Tibial artery (tissue), 4 donors: Measurements from ENCODE around the gene SLC25A21.

ENCODE experiments used
- DNase-seq, 2 donors: peaks; one replicate each; pipeline ENCODE4 v3.0.0-alpha.2; 2019
- H3K27ac ChIP-seq, 2 donors: fragments of 200-600 bp; sonication (generic) in 1 of 2; 1 replicate in 1 of 2; 2 replicates in 1 of 2; pipeline ENCODE4 v1.5.1; 2018 to 2019; ENCODE audit warnings: mild to moderate bottlenecking in 1 of 2
- H3K27me3 ChIP-seq, 2 donors: fragments of 200-600 bp; sonication (generic) in 1 of 2; one replicate each; pipeline versions ENCODE4 v1.5.1 to v1.6.0; 2016 to 2019
- H3K36me3 ChIP-seq, 3 donors: fragments of 200-600 bp; sonication (generic) in 2 of 3; one replicate each; pipeline ENCODE4 v1.5.1; 2016 to 2019; ENCODE audit warnings: mild to moderate bottlenecking in 2 of 3
- H3K4me1 ChIP-seq, 4 donors: fragments of 200-600 bp; sonication (generic) in 2 of 4; 1 replicate in 3 of 4; 2 replicates in 1 of 4; pipeline ENCODE4 v1.5.1; 2016 to 2019
- H3K4me3 ChIP-seq, 2 donors: fragments of 200-600 bp; sonication (generic) in 1 of 2; 1 replicate in 1 of 2; 2 replicates in 1 of 2; pipeline ENCODE4 v1.5.1; 2018 to 2019; ENCODE audit warnings: mild to moderate bottlenecking in 2 of 2
- H3K9me3 ChIP-seq, 3 donors: fragments of 200-600 bp; sonication (generic) in 1 of 3; one replicate each; pipeline ENCODE4 v1.5.1; 2016 to 2019
- CTCF ChIP-seq, 2 experiments: fragments of 200-600 bp in 1 of 2; fragments of 450-650 bp in 1 of 2; IDR thresholded peaks; one replicate each; pipeline ENCODE4 v1.5.1; 2017 to 2019; ENCODE audit warnings: antibody characterized with exemption in 2 of 2, mild to moderate bottlenecking in 1 of 2, moderate library complexity in 1 of 2
- intact Hi-C: fragments of 100-400 bp; cut with DNase I; formaldehyde crosslinking; loops from one replicate; pipeline ENCODE4 v1.15.0; 2023; ENCODE audit warnings: low total_unique reads

SLC25A21 gene

GRCh38 chr14:36751106-36751505 is 421.3 kb downstream of the SLC25A21 start:
- TF ChIP-seq CTCF (IDR thresholded peaks at IDR 0.05) = no peak
- Histone ChIP-seq H3K27ac (no peak overlapping the region), H3K4me3 (no peak overlapping the region), H3K9me3 (no peaks in the 10 kb centered on the region), H3K36me3 (no peaks in the 10 kb centered on the region), H3K4me1 (no peaks in the 10 kb centered on the region), H3K27me3 (no peaks in the 10 kb centered on the region)
- no peak for DNase-seq
- intact Hi-C loops = no loop called here

- H3K4me1 ChIP-seq = no peaks in the 10 kb centered on the region
- no peak for TF ChIP-seq CTCF (IDR thresholded peaks at IDR 0.05)
- DNase-seq = no peak
- intact Hi-C loops = no loop called here
- H3K4me3 ChIP-seq = no peak overlapping the region
- no peak overlapping the region for H3K27ac ChIP-seq
- no peaks in the 10 kb centered on the region for H3K36me3 ChIP-seq
- no peaks in the 10 kb centered on the region for H3K27me3 ChIP-seq
- no peaks in the 10 kb centered on the region for H3K9me3 ChIP-seq
Measured at GRCh38 chr14:36750244-36750643, 422.2 kb downstream of the SLC25A21 start.

- TF ChIP-seq CTCF (IDR thresholded peaks at IDR 0.05) = no peak
- H3K4me3 ChIP-seq = no peak overlapping the region
- peaks cover 0 to 3% (median 0%) of the 10 kb centered on the region in 3 donors for H3K9me3 ChIP-seq
- no peaks in the 10 kb centered on the region for H3K36me3 ChIP-seq
- no peak overlapping the region for H3K27ac ChIP-seq
- DNase-seq = no peak
- H3K4me1 ChIP-seq = no peaks in the 10 kb centered on the region
- H3K27me3 ChIP-seq = no peaks in the 10 kb centered on the region
- intact Hi-C loops = no loop called here
Measured at GRCh38 chr14:36748610-36749213, 423.7 kb downstream of the SLC25A21 start.

GRCh38 chr14:36747411-36748184 is 424.8 kb downstream of the SLC25A21 start:
- Histone ChIP-seq H3K9me3 (peaks cover 0 to 3% (median 0%) of the 10 kb centered on the region in 3 donors), H3K4me1 (no peaks in the 10 kb centered on the region), H3K27ac (no peak overlapping the region), H3K36me3 (no peaks in the 10 kb centered on the region), H3K4me3 (no peak overlapping the region), H3K27me3 (no peaks in the 10 kb centered on the region)
- intact Hi-C loops = no loop called here
- DNase-seq = no peak
- peak in 1 of 2 experiments; percentile 13 for TF ChIP-seq CTCF (IDR thresholded peaks at IDR 0.05)

- H3K27me3 ChIP-seq = no peaks in the 10 kb centered on the region
Measured at GRCh38 chr14:36746872-36747271, 425.5 kb downstream of the SLC25A21 start.

More at GRCh38 chr14:36746872-36747271, 425.5 kb downstream of the SLC25A21 start:
- intact Hi-C loops = no loop called here
- Histone ChIP-seq H3K9me3 (peaks cover 0 to 3% (median 0%) of the 10 kb centered on the region in 3 donors), H3K4me1 (no peaks in the 10 kb centered on the region), H3K4me3 (no peak overlapping the region), H3K27ac (no peak overlapping the region), H3K36me3 (no peaks in the 10 kb centered on the region)
- no peak for TF ChIP-seq CTCF (IDR thresholded peaks at IDR 0.05)
- no peak for DNase-seq
